H1 (cell line): Measurements from ENCODE around the gene AGAP1. TPM values are rescaled to one million over a fixed set of nuclear protein-coding genes. Genes with fewer than 3 reads are reported as not detected.

Source experiments
- ASH2L ChIP-seq: fragments of 200-600, 300-600 bp; sonication (generic); IDR thresholded peaks from one replicate; pipeline ENCODE4 v1.7.1; 2017; ENCODE audit warnings: low read length
- BRCA1 ChIP-seq: IDR thresholded peaks from 2 replicates; pipeline ENCODE4 v1.6.1; 2012; ENCODE audit warnings: low read depth, low read length, improper control_type of control experiment
- CHD1 ChIP-seq: IDR thresholded peaks from 2 replicates; pipeline ENCODE4 v1.6.1; 2012; ENCODE audit warnings: low read depth, low read length, improper control_type of control experiment
- EZH2 ChIP-seq: fragments of 200-600 bp; sonication (generic); IDR thresholded peaks from 2 replicates; pipeline ENCODE4 v1.7.1; 2012; ENCODE audit warnings: low read depth, mild to moderate bottlenecking, moderate library complexity, low read length, inconsistent platforms; ENCODE audit not compliant: severe bottlenecking
- FOSL1 ChIP-seq: IDR thresholded peaks from 2 replicates; pipeline ENCODE4 v1.6.1; 2011; ENCODE audit warnings: mild to moderate bottlenecking, low read depth, low read length, moderate library complexity; ENCODE audit not compliant: insufficient read depth
- KDM5A ChIP-seq: fragments of 200-600 bp; IDR thresholded peaks from 2 replicates; pipeline ENCODE4 v1.7.1; 2012; ENCODE audit warnings: mild to moderate bottlenecking, low read length, inconsistent platforms, mixed read lengths
- POLR2A ChIP-seq, 2 experiments: IDR thresholded peaks; 1 replicate in 1 of 2; 2 replicates in 1 of 2; pipeline ENCODE4 v1.6.1; 2011; ENCODE audit warnings: low read depth in 2 of 2, low read length in 2 of 2, mild to moderate bottlenecking in 2 of 2; ENCODE audit errors: control extremely low read depth in 1 of 2
- SRF ChIP-seq: IDR thresholded peaks from 2 replicates; pipeline ENCODE4 v1.6.1; 2011; ENCODE audit warnings: mild to moderate bottlenecking, low read depth, low read length, moderate library complexity
- TAF7 ChIP-seq: optimal IDR thresholded peaks from 2 replicates; pipeline ENCODE3; 2011; ENCODE audit warnings: low read depth, mild to moderate bottlenecking, inconsistent platforms, low read length, moderate library complexity, borderline replicate concordance
- polyA plus RNA-seq, 7 experiments: library from polyadenylated mRNA; depleted of rRNA in 3 of 7; stranded (reverse) in 5 of 7; unstranded in 2 of 7; fragments of >200 nt in 5 of 7; fragments of 200-250 nt in 2 of 7; gene quantifications; 1 replicate in 5 of 7; 2 replicates in 1 of 7; 4 replicates in 1 of 7; pipeline versions ENCODE4 v1.2.1 to v1.2.3, GENCODE V29; 2011 to 2013; ENCODE audit warnings: missing spikeins in 2 of 7, mixed read lengths in 2 of 7
- total RNA-seq: library from RNA; stranded (reverse); fragmentation: NEBNext Ultra II Directional; extraction: Animal tissue kit (Norgen Biotek cat#: 25700); gene quantifications from 2 replicates; pipeline ENCODE4 v1.2.1, GENCODE V29; 2021
- TF ChIP-seq, protein P1 (sequence below): IDR thresholded peaks from 2 replicates; pipeline ENCODE4 v1.6.1; 2012; ENCODE audit warnings: inconsistent platforms

AGAP1 gene
- total and polyA plus RNA-seq, 2 of the 8 experiments (the other 6 are each of a cell fraction or from before 2014, with no cell fraction given), result 18.1 to 39.4 TPM

DNA sequence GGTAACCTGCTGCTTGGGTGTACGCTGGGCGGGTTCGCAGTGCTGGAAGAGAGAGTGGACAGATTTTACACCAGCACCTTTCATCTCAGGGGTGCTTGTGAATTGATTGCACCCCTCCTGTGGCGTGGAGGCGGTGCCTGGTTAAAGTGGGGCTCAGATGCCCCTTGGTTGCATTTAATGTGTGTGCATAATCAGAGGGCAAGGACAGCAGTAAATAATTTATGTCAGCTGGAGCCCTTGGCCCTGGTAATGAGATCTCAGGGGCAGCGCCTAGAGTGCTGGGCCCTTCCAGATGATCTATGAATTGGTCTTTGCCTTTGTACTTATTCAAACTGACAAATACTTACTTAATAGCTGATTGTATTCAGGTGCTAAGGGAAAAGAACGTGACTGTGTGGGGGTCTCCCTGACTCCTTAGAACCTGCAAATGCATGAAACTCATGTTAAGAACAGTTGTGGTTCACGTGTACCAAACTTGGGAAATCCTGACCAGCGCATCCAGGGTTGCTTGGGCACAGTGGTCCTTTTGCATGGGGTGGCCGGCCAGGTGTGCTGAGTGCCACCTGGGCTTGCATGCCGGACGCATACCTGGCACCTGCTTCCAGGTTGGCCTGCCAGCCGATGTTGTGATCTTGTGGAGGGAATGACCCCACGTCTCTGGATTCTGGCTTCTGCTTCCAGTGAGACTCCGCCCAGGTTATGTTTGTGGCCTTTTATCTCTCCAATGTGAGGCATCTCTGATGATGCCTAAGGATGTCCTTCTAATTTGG is 118.5 kb downstream of the AGAP1 start (continued):
- TF ChIP-seq POLR2A (IDR thresholded peaks at IDR 0.05; ENCODE audit: control extremely low read depth in 1 of 2, low read depth in 2 of 2, low read length in 2 of 2) (no peak), TAF7 (no peak), SRF (no peak), CHD1 (no peak), KDM5A (no peak), ASH2L (no peak), BRCA1 (no peak), FOSL1 (no peak), EZH2 (no peak)
- TF ChIP-seq, protein P1, sequence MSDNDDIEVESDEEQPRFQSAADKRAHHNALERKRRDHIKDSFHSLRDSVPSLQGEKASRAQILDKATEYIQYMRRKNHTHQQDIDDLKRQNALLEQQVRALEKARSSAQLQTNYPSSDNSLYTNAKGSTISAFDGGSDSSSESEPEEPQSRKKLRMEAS, result no peak
